SKM-1 treated with dmso at 0.1 percent for 144 hours (cell line): ENCODE results near the gene SEZ6L.

Source experiments
- DNase-seq: peaks from one replicate; lab custom pipeline; 2025; ENCODE audit not compliant: unreplicated experiment; lab: John Stamatoyannopoulos, UW

The SEZ6L gene

GRCh38 chr22:26169315-26170111 is at the start of gene SEZ6L:
Gene SEZ6L, plus strand, starts transcription at chr22:26169462. Its CDS starts 208 bp downstream, at chr22:26169670.
- DNase-seq: peak; percentile 27

- DNase-seq: no peak
Observed at GRCh38 chr22:26122920-26123468, 46.3 kb upstream of the SEZ6L start.

GRCh38 chr22:26124991-26125725 is 44.1 kb upstream of the SEZ6L start:
- DNase-seq: no peak

GRCh38 chr22:26127126-26127525 is 42.1 kb upstream of the SEZ6L start:
- DNase-seq: no peak

- no peak for DNase-seq
Observed at GRCh38 chr22:26127556-26127955, 41.7 kb upstream of the SEZ6L start.

- no peak for DNase-seq
Observed at GRCh38 chr22:26131589-26132154, 37.6 kb upstream of the SEZ6L start.

- no peak for DNase-seq
Observed at GRCh38 chr22:26134654-26135330, 34.5 kb upstream of the SEZ6L start.

GRCh38 chr22:26135806-26136205 is 33.5 kb upstream of the SEZ6L start:
- DNase-seq: no peak

GRCh38 chr22:26139310-26139709 is 30.0 kb upstream of the SEZ6L start:
- no peak for DNase-seq

- DNase-seq: no peak
Observed at GRCh38 chr22:26141831-26142230, 27.4 kb upstream of the SEZ6L start.

GRCh38 chr22:26143806-26144325 is 25.4 kb upstream of the SEZ6L start:
- DNase-seq: no peak

- DNase-seq: no peak
Observed at GRCh38 chr22:26159886-26160285, 9.4 kb upstream of the SEZ6L start.

GRCh38 chr22:26161746-26162145 is 7.5 kb upstream of the SEZ6L start:
- no peak for DNase-seq

- peak; percentile 36 for DNase-seq
Observed at GRCh38 chr22:26162926-26163325, 6.3 kb upstream of the SEZ6L start.

GRCh38 chr22:26164174-26164573 is 5.1 kb upstream of the SEZ6L start:
- DNase-seq: no peak

GRCh38 chr22:26168330-26168851 is 871 bp upstream of the SEZ6L start:
- DNase-seq: peak; percentile 53

- DNase-seq: no peak
Observed at GRCh38 chr22:26168939-26169314, 335 bp upstream of the SEZ6L start.

- DNase-seq: no peak
Observed at GRCh38 chr22:26170112-26170492, 840 bp downstream of the SEZ6L start.

- no peak for DNase-seq
Observed at GRCh38 chr22:26170795-26171580, 1.7 kb downstream of the SEZ6L start.

- DNase-seq: peak; percentile 14
Observed at GRCh38 chr22:26172389-26172990, 3.2 kb downstream of the SEZ6L start.
